Measurements from ENCODE around the gene PLPPR5.

- TF ChIP-seq POLR2A (IDR thresholded peaks at IDR 0.05; ENCODE audit: low read depth, low read length): no peak
- no peak for TF ChIP-seq POLR2AphosphoS5 (IDR thresholded peaks at IDR 0.05; ENCODE audit: low read depth, low read length)
Measured at GRCh38 chr1:98979463-98979862, 25.2 kb downstream of the PLPPR5 start.
